HG03103 (cell line): Measurements from ENCODE around the gene KAZN.

Experiments
- ATAC-seq: cut with Tn5 transposase; IDR thresholded peaks from one replicate; pipeline ENCODE4 v1.9.1; 2021; ENCODE audit warnings: low read depth; ENCODE audit not compliant: unreplicated experiment

The KAZN gene

DNA sequence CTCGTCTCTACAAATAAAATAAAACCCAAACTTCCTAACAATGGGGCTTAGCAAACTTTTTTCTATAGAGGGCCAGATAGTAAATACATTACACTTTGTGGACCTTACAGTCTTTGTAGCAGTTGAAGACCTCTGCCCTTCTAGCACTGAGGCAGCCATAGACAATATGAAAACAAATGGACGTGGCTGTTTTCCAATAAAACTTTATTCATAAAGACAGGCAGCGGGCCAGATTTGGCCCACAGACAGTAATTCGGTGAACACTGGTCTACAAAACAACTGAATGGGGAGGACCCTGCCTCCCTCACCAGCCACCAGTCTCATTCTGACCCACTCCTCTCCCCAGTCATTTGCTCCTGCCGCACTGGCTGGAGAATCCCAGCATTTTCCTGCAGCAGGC lies 162.3 kb downstream of the KAZN start:
- ATAC-seq = no peak

DNA sequence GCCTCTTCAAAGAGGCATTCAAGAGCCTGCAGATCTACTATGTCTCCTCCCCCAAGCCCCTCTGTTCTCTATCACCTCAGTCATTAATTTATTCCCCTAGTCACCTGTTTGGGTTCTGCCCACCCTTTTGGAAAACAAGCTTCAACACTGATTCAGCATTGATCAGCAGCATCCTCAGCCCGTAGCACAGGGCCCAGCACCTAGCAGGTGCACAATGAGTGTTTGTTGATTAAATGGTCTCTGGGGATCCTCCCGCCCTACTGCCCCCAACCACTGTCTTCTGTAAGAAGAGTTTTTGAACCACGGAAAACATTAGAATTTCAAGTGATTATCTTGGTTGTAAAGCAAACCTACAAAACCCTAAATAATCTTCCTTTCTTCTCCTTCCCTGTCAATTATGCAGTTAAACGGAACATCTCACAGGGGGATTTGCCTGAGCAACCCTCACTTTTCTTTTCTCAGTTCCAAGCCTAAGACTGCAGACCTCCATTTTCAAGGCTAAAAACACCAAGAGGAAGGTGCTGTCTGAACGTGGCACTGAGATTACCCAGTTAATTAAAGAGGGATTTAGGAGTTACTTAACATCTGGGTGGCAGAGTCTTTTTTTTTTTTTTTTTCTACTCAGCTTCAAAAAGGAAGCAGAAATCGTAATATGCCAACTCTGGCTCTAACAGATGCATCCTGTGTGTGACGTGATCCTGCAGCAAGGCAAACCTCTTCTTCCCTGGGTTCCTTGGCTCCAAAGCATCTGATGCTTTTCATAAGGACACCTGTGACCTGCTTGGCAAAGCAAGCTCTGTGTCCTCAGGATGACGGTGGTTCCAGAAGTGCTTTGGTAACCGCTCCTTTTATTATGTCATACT lies 163.0 kb downstream of the KAZN start:
- ATAC-seq = no peak

- no peak for ATAC-seq
These were observed 165.5 kb downstream of the KAZN start for GRCh38 chr1:14763977-14764376.

DNA sequence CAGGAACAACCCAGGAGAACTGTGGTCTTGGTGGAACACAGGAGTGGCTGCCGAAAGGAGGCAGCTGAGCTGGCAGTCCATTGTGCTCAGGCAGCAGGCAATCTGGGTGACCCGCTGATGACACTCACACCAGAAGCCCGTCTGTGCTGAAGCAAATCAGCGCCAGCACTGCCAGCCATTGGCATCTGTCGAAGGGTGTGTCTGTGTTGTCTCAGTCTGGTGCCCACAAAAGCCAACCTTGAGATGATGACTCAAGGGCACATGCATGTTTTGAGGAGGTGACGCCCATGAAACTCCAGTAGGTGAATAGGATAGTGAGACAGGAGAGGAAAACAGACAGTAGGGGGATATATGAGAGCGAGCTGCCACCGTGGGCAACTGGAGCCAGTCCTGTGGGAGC lies 167.3 kb downstream of the KAZN start:
- ATAC-seq = no peak

DNA sequence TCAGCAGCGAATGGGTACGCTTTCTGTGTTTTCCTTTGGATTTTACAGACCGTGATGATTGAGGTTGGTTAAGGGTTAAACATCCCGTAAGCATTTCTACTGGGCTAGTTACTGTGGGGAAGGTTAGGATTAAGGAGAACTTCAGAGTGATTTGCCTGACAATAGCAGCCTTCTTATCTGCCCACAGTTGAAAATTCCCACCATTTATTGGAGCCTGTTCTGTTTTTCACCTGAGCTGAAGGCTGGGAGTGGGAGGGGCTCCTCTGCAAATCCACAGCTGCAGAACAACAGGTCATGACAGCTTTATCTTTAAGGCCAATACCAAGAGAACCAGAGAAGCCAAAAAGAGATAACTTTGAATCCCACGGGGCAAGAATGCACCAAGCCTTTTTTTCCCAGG lies 168.6 kb downstream of the KAZN start:
- no peak for ATAC-seq

DNA sequence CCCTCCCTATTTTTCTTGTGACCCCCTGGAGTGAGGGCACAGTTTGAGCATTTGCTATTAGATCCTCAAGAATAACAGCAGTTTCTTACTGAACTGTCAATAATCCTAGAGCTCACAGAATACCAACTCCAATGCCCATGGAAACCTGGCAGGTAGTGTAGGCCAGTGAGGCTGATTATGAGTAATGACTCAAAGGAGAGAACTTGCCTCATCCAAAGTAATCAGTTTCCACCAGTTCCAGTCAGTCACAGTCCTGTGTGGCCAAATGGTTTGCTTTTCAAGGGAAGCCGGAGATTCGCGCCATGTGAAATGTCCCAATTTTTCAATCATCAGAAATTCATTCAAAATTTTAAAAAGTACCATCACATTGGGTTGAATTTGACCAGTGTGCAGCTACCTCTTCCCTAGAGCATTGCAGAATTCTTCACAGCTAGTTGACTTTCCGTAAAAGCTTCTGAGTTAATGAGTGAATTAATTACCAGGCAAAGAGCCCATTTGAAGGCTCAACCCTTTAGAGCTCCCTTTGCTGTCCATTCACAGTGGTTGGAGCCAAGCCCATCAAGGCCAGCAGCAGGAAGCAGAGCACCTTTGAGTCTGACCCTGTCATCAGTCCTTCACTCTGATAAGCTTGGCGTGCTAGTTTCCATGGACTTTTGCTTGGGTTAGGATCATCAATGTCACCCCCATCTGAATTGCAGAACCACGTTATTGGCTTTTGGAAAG lies 170.3 kb downstream of the KAZN start:
- no peak for ATAC-seq

DNA sequence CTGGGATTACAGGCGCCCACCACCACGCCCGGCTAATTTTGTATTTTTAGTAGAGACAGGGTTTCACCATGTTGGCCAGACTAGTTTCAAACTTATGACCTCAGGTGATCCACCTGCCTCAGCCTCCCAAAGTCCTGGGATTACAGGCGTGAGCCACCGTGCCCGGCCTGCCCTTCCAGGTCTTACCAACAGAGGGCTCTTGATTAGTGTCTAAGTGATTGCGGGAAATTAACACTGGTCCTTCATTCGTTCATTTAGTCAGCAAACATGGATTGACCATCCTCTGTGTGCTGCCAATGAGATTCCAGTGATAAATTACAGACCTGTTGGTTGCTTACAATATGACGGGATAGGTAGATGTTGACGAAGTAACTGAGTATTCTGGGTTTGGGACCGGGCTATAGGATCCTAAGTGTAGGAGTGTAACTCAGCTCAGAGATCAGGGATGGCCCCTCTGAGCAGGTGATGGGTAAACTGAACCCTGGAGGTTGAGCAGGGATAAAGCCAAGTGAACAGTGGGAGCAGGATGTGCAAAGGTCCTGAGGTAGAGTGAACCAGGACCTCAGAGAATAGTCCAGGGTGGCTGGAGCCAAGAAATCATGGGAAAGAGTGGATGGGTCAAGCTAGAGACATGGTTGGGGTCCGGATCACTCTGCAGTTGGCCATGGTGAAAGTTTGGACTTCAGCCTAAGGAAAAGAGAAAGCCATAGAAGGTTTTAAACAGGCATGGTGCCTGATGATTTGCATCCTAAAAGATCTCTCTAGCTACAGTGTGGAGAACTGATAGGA lies 171.2 kb downstream of the KAZN start:
- ATAC-seq = no peak

DNA sequence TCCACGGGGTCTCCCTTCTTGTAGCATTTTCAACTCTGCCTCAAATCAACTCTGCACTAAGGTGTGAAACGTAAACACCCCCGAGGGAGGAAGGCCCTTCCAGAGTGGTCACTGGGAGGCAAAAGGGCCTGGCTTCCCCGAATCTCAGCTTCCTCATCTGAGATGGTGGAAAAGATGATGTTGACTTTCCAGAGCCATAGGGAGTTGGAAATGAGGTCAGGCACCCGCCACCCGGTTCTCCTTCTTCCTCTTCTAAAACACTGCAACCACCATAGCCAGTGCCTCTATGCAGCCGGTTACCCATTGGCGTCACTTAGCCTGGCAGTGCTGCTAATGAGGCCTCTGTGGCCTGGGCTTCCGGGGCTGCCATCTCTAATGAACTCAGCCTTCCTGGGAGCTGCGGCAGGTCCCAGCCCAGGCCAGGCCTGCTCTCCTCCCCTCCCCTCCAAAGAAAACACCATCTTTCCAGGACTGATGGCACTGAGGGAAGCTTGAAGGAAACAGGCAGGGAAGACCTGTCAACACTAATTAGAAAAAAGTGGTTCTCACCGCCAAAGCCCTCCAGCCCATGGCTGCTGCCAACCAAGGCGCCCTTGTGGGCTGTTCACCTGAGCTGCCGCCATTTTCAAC lies 175.0 kb downstream of the KAZN start:
- no peak for ATAC-seq

DNA sequence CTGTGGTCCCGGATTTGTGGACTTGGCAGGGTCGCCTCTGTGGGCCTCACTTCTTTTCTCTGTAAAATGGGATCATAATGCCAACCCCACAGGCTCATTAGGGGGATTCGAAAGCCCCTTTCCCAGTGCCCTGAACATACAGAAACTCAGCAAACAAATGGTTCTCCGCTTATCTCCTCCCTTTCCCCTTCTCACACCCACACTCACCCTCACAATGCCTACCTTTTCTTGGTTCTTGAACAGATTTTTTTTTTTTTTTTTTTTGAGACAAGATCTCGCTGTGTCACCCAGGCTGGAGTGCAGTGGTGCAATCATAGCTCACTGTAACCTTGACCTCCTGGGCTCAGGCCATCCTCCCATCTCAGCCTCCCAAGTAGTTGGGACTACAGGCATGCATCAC lies 175.7 kb downstream of the KAZN start:
- ATAC-seq = no peak

- ATAC-seq = no peak
These were observed 176.5 kb downstream of the KAZN start for GRCh38 chr1:14774988-14775387.

- no peak for ATAC-seq
These were observed 176.9 kb downstream of the KAZN start for GRCh38 chr1:14775434-14775833.

GRCh38 chr1:14777516-14778506 lies 179.3 kb downstream of the KAZN start:
- ATAC-seq = no peak

GRCh38 chr1:14778541-14778897 lies 180.0 kb downstream of the KAZN start:
- ATAC-seq = no peak

- ATAC-seq = no peak
These were observed 180.7 kb downstream of the KAZN start for GRCh38 chr1:14778898-14779865.

GRCh38 chr1:14780271-14780670 lies 181.8 kb downstream of the KAZN start:
- no peak for ATAC-seq

- ATAC-seq = no peak
These were observed 183.3 kb downstream of the KAZN start for GRCh38 chr1:14781811-14782210.

- no peak for ATAC-seq
These were observed 184.5 kb downstream of the KAZN start for GRCh38 chr1:14782741-14783591.

DNA sequence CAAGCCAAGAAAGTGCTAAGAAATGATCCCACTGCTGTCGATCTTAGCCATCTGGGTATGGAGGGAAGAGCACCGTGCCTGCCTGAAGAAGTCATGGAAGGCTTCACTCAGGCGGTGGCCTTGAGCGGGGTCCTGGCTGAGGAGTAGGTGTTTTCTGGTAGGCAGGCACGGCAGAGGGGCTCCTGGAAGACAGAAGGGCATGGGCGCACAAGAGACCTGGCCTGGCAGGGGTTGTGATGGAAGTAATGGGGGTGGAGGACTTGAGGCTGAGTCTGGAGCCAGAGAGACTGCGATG lies 185.1 kb downstream of the KAZN start:
- ATAC-seq = no peak
